Naive B cell (primary cell): ENCODE results near the gene STARD4. TPM values are rescaled to one million over a fixed set of nuclear protein-coding genes. Genes with fewer than 3 reads are reported as not detected.

ENCODE experiments used
- ATAC-seq, 2 donors: fragments of 150-1000 bp; cut with Tn5 transposase; 2 replicates each; pipeline ENCODE4 v1.10.0; 2021; ENCODE audit warnings: low read depth in 2 of 2, mild to moderate bottlenecking in 2 of 2, moderate library complexity in 2 of 2
- DNase-seq: peaks from one replicate; pipeline ENCODE4 v3.0.0; 2022
- H3K27ac Mint-ChIP-seq, 6 donors: one replicate each; pipeline ENCODE4 v1.8.0; 2020 to 2022; ENCODE audit warnings: mild to moderate bottlenecking in 6 of 6, mixed read lengths in 6 of 6, moderate library complexity in 5 of 6, inconsistent platforms in 2 of 6
- H3K27me3 Mint-ChIP-seq, 3 donors: one replicate each; pipeline ENCODE4 v1.8.0; 2021 to 2022; ENCODE audit warnings: mixed read lengths in 3 of 3, mild to moderate bottlenecking in 1 of 3
- H3K36me3 Mint-ChIP-seq, 2 donors: one replicate each; pipeline ENCODE4 v1.8.0; 2020 to 2022; ENCODE audit warnings: mixed read lengths in 2 of 2, inconsistent platforms in 1 of 2, mild to moderate bottlenecking in 1 of 2
- H3K4me1 Mint-ChIP-seq, 3 donors: one replicate each; pipeline ENCODE4 v1.8.0; 2020 to 2022; ENCODE audit warnings: mixed read lengths in 3 of 3, inconsistent platforms in 1 of 3, mild to moderate bottlenecking in 1 of 3, moderate library complexity in 1 of 3
- H3K4me3 Mint-ChIP-seq, 8 donors: one replicate each; pipeline ENCODE4 v1.8.0; 2020 to 2022; ENCODE audit warnings: mild to moderate bottlenecking in 8 of 8, mixed read lengths in 8 of 8, moderate library complexity in 8 of 8, inconsistent platforms in 2 of 8
- H3K9me3 Mint-ChIP-seq, 7 donors: one replicate each; pipeline ENCODE4 v1.8.0; 2020 to 2022; ENCODE audit warnings: mixed read lengths in 7 of 7, mild to moderate bottlenecking in 5 of 7, inconsistent platforms in 2 of 7, moderate library complexity in 1 of 7
- polyA plus RNA-seq, 6 donors: library from polyadenylated mRNA; unstranded; fragments of 300-500 nt; fragmentation: Illumina TruSeq; gene quantifications; one replicate each; pipeline ENCODE4 v1.2.3, GENCODE V29; 2021; ENCODE audit warnings: low read depth in 6 of 6

STARD4 gene
- polyA plus RNA-seq, 6 donors from 2014 or later = 5.8 to 12.6 (median 10.6) TPM

- peak overlapping the region in 1 of 6 donors; percentile 0 for H3K27ac Mint-ChIP-seq
Observed at GRCh38 chr5:111548992-111549649, 36.8 kb upstream of the STARD4 start.

GRCh38 chr5:111548348-111548950 is 36.1 kb upstream of the STARD4 start:
- H3K36me3 Mint-ChIP-seq = no peaks in the 10 kb centered on the region

More at GRCh38 chr5:111548992-111549649, 36.8 kb upstream of the STARD4 start:
- no peak for ATAC-seq
- peaks cover 0 to 6% (median 0%) of the 10 kb centered on the region in 3 donors for H3K27me3 Mint-ChIP-seq
- no peaks in the 10 kb centered on the region for H3K36me3 Mint-ChIP-seq
- peaks cover 0 to 1% (median 0%) of the 10 kb centered on the region in 7 donors for H3K9me3 Mint-ChIP-seq
- H3K4me3 Mint-ChIP-seq = no peak overlapping the region
- no peak for DNase-seq
- H3K4me1 Mint-ChIP-seq = peaks cover 3 to 9% (median 7%) of the 10 kb centered on the region in 3 donors

GRCh38 chr5:111545031-111545430 is 32.7 kb upstream of the STARD4 start:
- Mint-ChIP-seq H3K4me1 (no peaks in the 10 kb centered on the region), H3K27me3 (peaks cover 9 to 15% (median 10%) of the 10 kb centered on the region in 3 donors), H3K9me3 (no peaks in the 10 kb centered on the region), H3K36me3 (no peaks in the 10 kb centered on the region), H3K27ac (no peak overlapping the region), H3K4me3 (no peak overlapping the region)
- DNase-seq = no peak
- no peak for ATAC-seq

More at GRCh38 chr5:111548348-111548950, 36.1 kb upstream of the STARD4 start:
- no peak for DNase-seq
- no peak overlapping the region for H3K27ac Mint-ChIP-seq
- H3K9me3 Mint-ChIP-seq = no peaks in the 10 kb centered on the region
- H3K27me3 Mint-ChIP-seq = peaks cover 0 to 6% (median 0%) of the 10 kb centered on the region in 3 donors
- H3K4me3 Mint-ChIP-seq = no peak overlapping the region
- peaks cover 3 to 9% (median 7%) of the 10 kb centered on the region in 3 donors for H3K4me1 Mint-ChIP-seq
- ATAC-seq = no peak

GRCh38 chr5:111537141-111538024 is 25.0 kb upstream of the STARD4 start:
- peaks cover 0 to 5% (median 0%) of the 10 kb centered on the region in 7 donors for H3K9me3 Mint-ChIP-seq
- no peak for DNase-seq
- H3K4me1 Mint-ChIP-seq = no peaks in the 10 kb centered on the region
- H3K4me3 Mint-ChIP-seq = no peak overlapping the region
- no peak overlapping the region for H3K27ac Mint-ChIP-seq
- H3K27me3 Mint-ChIP-seq = peaks cover 21 to 27% (median 22%) of the 10 kb centered on the region in 3 donors
- no peak for ATAC-seq
- H3K36me3 Mint-ChIP-seq = peaks cover 0 to 10% of the 10 kb centered on the region in 2 donors

GRCh38 chr5:111535879-111536549 is 23.7 kb upstream of the STARD4 start:
- ATAC-seq (no peak), DNase-seq (no peak)
- Mint-ChIP-seq H3K4me1 (peaks cover 0 to 5% (median 0%) of the 10 kb centered on the region in 3 donors), H3K27me3 (peaks cover 21 to 26% (median 22%) of the 10 kb centered on the region in 3 donors), H3K36me3 (peaks cover 0 to 10% of the 10 kb centered on the region in 2 donors), H3K4me3 (no peak overlapping the region), H3K27ac (no peak overlapping the region), H3K9me3 (peaks cover 0 to 5% (median 0%) of the 10 kb centered on the region in 7 donors)

GRCh38 chr5:111532886-111533582 is 20.7 kb upstream of the STARD4 start:
- Mint-ChIP-seq H3K27me3 (peaks cover 3 to 6% (median 4%) of the 10 kb centered on the region in 3 donors), H3K27ac (peak overlapping the region in 2 of 6 donors; percentile 23 to 68), H3K4me3 (peak overlapping the region in 1 of 8 donors; percentile 65), H3K4me1 (peaks cover 12 to 24% (median 15%) of the 10 kb centered on the region in 3 donors), H3K9me3 (peaks cover 0 to 5% (median 0%) of the 10 kb centered on the region in 7 donors), H3K36me3 (peaks cover 0 to 2% of the 10 kb centered on the region in 2 donors)
- ATAC-seq (no peak), DNase-seq (no peak)

GRCh38 chr5:111530298-111530740 is 18.0 kb upstream of the STARD4 start:
- Mint-ChIP-seq H3K27ac (peak overlapping the region; percentile 16 to 89 (median 74)), H3K4me3 (peak overlapping the region in 7 of 8 donors; percentile 9 to 74 (median 57)), H3K9me3 (peaks cover 0 to 5% (median 0%) of the 10 kb centered on the region in 7 donors), H3K27me3 (no peaks in the 10 kb centered on the region), H3K36me3 (no peaks in the 10 kb centered on the region), H3K4me1 (peaks cover 12 to 24% (median 15%) of the 10 kb centered on the region in 3 donors)
- DNase-seq (peak; percentile 84), ATAC-seq (peak; percentile 100)

GRCh38 chr5:111528056-111528455 is 15.7 kb upstream of the STARD4 start:
- ATAC-seq = no peak
- peaks cover 12 to 24% (median 15%) of the 10 kb centered on the region in 3 donors for H3K4me1 Mint-ChIP-seq
- peaks cover 0 to 5% (median 0%) of the 10 kb centered on the region in 7 donors for H3K9me3 Mint-ChIP-seq
- no peak overlapping the region for H3K4me3 Mint-ChIP-seq
- H3K27ac Mint-ChIP-seq = no peak overlapping the region
- no peaks in the 10 kb centered on the region for H3K36me3 Mint-ChIP-seq
- H3K27me3 Mint-ChIP-seq = peaks cover 0 to 5% (median 0%) of the 10 kb centered on the region in 3 donors
- no peak for DNase-seq

GRCh38 chr5:111520908-111521307 is 8.6 kb upstream of the STARD4 start:
- no peak overlapping the region for H3K27ac Mint-ChIP-seq
- H3K27me3 Mint-ChIP-seq = peaks cover 0 to 5% (median 0%) of the 10 kb centered on the region in 3 donors
- H3K9me3 Mint-ChIP-seq = no peaks in the 10 kb centered on the region
- H3K4me1 Mint-ChIP-seq = peaks cover 0 to 5% (median 5%) of the 10 kb centered on the region in 3 donors
- DNase-seq (no peak), ATAC-seq (no peak)
- no peak overlapping the region for H3K4me3 Mint-ChIP-seq
- no peaks in the 10 kb centered on the region for H3K36me3 Mint-ChIP-seq

GRCh38 chr5:111518777-111519176 is 6.4 kb upstream of the STARD4 start:
- H3K36me3 Mint-ChIP-seq = no peaks in the 10 kb centered on the region
- H3K27me3 Mint-ChIP-seq = no peaks in the 10 kb centered on the region
- no peak overlapping the region for H3K4me3 Mint-ChIP-seq
- no peaks in the 10 kb centered on the region for H3K9me3 Mint-ChIP-seq
- DNase-seq = no peak
- no peak for ATAC-seq
- H3K4me1 Mint-ChIP-seq = peaks cover 0 to 5% (median 5%) of the 10 kb centered on the region in 3 donors
- H3K27ac Mint-ChIP-seq = no peak overlapping the region

- ATAC-seq (no peak), DNase-seq (no peak)
- Mint-ChIP-seq H3K27ac (peak overlapping the region in 1 of 6 donors; percentile 43), H3K4me1 (peaks cover 0 to 8% (median 8%) of the 10 kb centered on the region in 3 donors), H3K9me3 (no peaks in the 10 kb centered on the region), H3K27me3 (no peaks in the 10 kb centered on the region), H3K4me3 (no peak overlapping the region), H3K36me3 (no peaks in the 10 kb centered on the region)
Observed at GRCh38 chr5:111517853-111518501, 5.6 kb upstream of the STARD4 start.

GRCh38 chr5:111514087-111514486 is 1.8 kb upstream of the STARD4 start:
- H3K27ac Mint-ChIP-seq = no peak overlapping the region
- ATAC-seq (no peak), DNase-seq (no peak)
- H3K36me3 Mint-ChIP-seq = no peaks in the 10 kb centered on the region
- peaks cover 5 to 40% (median 37%) of the 10 kb centered on the region in 3 donors for H3K4me1 Mint-ChIP-seq
- peak overlapping the region in 5 of 8 donors; percentile 6 to 99 (median 16) for H3K4me3 Mint-ChIP-seq
- no peaks in the 10 kb centered on the region for H3K27me3 Mint-ChIP-seq
- no peaks in the 10 kb centered on the region for H3K9me3 Mint-ChIP-seq
